Measurements from ENCODE around the gene LACTB.

The LACTB gene

GRCh38 chr15:63176302-63176701, 54.6 kb downstream of the LACTB start:
- POLR2A ChIA-PET: no interaction called here
- Histone ChIP-seq H3K9me3 (ENCODE audit: control insufficient read depth, insufficient read depth, low read depth, low read length) (no peaks in the 10 kb centered on the region), H3K27ac (ENCODE audit: extremely low read depth, low read depth, low read length) (no peak overlapping the region), H3K4me1 (ENCODE audit: control insufficient read depth, insufficient read depth, low read length) (0 out of 2 replicates have a peak, but pooled peaks cover 2% of the 10 kb centered on the region), H3K36me3 (ENCODE audit: control insufficient read depth in 2 of 2, insufficient read depth in 1 of 2, low read length in 2 of 2) (no peaks in the 10 kb centered on the region), H3K4me3 (ENCODE audit: low read depth, low read length) (no peak overlapping the region)
- no peak for TF ChIP-seq ZNF362 (tag by site-specific recombination; IDR thresholded peaks at IDR 0.05)
- no peak for TF ChIP-seq ZNF837 (tag by site-specific recombination; IDR thresholded peaks at IDR 0.05)
- no peak for TF ChIP-seq ZNF311 (tag by site-specific recombination; IDR thresholded peaks at IDR 0.05; ENCODE audit: borderline replicate concordance)
- TF ChIP-seq ZNF473 (tag by site-specific recombination; IDR thresholded peaks at IDR 0.05): no peak
- TF ChIP-seq ZNF624 (tag by site-specific recombination; IDR thresholded peaks at IDR 0.05): no peak
- no peak for TF ChIP-seq ZNF174 (tag by site-specific recombination; IDR thresholded peaks at IDR 0.05)
- no peak for TF ChIP-seq ZSCAN4 (tag by site-specific recombination; IDR thresholded peaks at IDR 0.05)
- TF ChIP-seq HOXD13 (CRISPR knock-in tag; IDR thresholded peaks at IDR 0.05; ENCODE audit: borderline replicate concordance): no peak
- no peak for TF ChIP-seq ZNF354C (tag by site-specific recombination; IDR thresholded peaks at IDR 0.05; ENCODE audit: borderline replicate concordance, low read depth)
- TF ChIP-seq ZBTB17 (tag by site-specific recombination; IDR thresholded peaks at IDR 0.05): no peak
- TF ChIP-seq ZBTB20 (tag by site-specific recombination; IDR thresholded peaks at IDR 0.05): no peak
- TF ChIP-seq ZNF513 (tag by site-specific recombination; IDR thresholded peaks at IDR 0.05): no peak
- TF ChIP-seq ZNF19 (tag by site-specific recombination; IDR thresholded peaks at IDR 0.05; ENCODE audit: low read depth): no peak
- TF ChIP-seq ZNF2 (tag by site-specific recombination; IDR thresholded peaks at IDR 0.05): no peak
- no peak for TF ChIP-seq ZFP41 (tag by site-specific recombination; IDR thresholded peaks at IDR 0.05; ENCODE audit: borderline replicate concordance)
- no peak for TF ChIP-seq ZNF292 (tag by site-specific recombination; IDR thresholded peaks at IDR 0.05; ENCODE audit: borderline replicate concordance, low read depth)
- no peak for TF ChIP-seq ZFP3 (tag by site-specific recombination; IDR thresholded peaks at IDR 0.05; ENCODE audit: low read depth)
- TF ChIP-seq, protein P1, sequence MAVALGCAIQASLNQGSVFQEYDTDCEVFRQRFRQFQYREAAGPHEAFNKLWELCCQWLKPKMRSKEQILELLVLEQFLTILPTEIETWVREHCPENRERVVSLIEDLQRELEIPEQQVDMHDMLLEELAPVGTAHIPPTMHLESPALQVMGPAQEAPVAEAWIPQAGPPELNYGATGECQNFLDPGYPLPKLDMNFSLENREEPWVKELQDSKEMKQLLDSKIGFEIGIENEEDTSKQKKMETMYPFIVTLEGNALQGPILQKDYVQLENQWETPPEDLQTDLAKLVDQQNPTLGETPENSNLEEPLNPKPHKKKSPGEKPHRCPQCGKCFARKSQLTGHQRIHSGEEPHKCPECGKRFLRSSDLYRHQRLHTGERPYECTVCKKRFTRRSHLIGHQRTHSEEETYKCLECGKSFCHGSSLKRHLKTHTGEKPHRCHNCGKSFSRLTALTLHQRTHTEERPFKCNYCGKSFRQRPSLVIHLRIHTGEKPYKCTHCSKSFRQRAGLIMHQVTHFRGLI (tag by site-specific recombination; IDR thresholded peaks at IDR 0.05): no peak
- CTCF ChIA-PET: no interaction called here

- Histone ChIP-seq H3K4me3 (ENCODE audit: low read depth, low read length) (no peak overlapping the region), H3K4me1 (ENCODE audit: control insufficient read depth, insufficient read depth, low read length) (0 out of 2 replicates have a peak, but pooled peaks cover 2% of the 10 kb centered on the region), H3K36me3 (ENCODE audit: control insufficient read depth in 2 of 2, insufficient read depth in 1 of 2, low read length in 2 of 2) (no peaks in the 10 kb centered on the region), H3K9me3 (ENCODE audit: control insufficient read depth, insufficient read depth, low read depth, low read length) (no peaks in the 10 kb centered on the region), H3K27ac (ENCODE audit: extremely low read depth, low read depth, low read length) (no peak overlapping the region)
- CTCF ChIA-PET: interaction anchor here (1.0 kb wide), 1 partner anchor 12 kb away, joined by 4 read pairs; no protein-coding TSS in a partner anchor
- TF ChIP-seq, protein P2, sequence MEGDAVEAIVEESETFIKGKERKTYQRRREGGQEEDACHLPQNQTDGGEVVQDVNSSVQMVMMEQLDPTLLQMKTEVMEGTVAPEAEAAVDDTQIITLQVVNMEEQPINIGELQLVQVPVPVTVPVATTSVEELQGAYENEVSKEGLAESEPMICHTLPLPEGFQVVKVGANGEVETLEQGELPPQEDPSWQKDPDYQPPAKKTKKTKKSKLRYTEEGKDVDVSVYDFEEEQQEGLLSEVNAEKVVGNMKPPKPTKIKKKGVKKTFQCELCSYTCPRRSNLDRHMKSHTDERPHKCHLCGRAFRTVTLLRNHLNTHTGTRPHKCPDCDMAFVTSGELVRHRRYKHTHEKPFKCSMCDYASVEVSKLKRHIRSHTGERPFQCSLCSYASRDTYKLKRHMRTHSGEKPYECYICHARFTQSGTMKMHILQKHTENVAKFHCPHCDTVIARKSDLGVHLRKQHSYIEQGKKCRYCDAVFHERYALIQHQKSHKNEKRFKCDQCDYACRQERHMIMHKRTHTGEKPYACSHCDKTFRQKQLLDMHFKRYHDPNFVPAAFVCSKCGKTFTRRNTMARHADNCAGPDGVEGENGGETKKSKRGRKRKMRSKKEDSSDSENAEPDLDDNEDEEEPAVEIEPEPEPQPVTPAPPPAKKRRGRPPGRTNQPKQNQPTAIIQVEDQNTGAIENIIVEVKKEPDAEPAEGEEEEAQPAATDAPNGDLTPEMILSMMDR (tag by site-specific recombination; IDR thresholded peaks at IDR 0.05): 0 out of 2 replicates have a peak, but pooled peaks have one; percentile 17
- TF ChIP-seq SCRT2 (tag by site-specific recombination; IDR thresholded peaks at IDR 0.05): no peak
- TF ChIP-seq ZNF596 (tag by site-specific recombination; IDR thresholded peaks at IDR 0.05): no peak
- TF ChIP-seq GLI2 (tag by site-specific recombination; IDR thresholded peaks at IDR 0.05; ENCODE audit: borderline replicate concordance, low read depth): no peak
- POLR2A ChIA-PET: interaction anchor here (1.0 kb wide), 1 partner anchor 21 kb away, joined by 3 read pairs; the partner anchor contains the start of gene RPS27L
These were observed 56.4 kb downstream of the LACTB start for GRCh38 chr15:63178034-63178433.
